Ureter (tissue), 1 donor: Measurements from ENCODE around the gene FBXO22. TPM values are rescaled to one million over a fixed set of nuclear protein-coding genes. Genes with fewer than 3 reads are reported as not detected.
"Not testable (repeated sequence)": the region's sequence is repeated elsewhere in the genome, so short reads cannot be mapped to it uniquely, and the experiment has no call there.

Experiments used
- DNase-seq: peaks from one replicate; pipeline ENCODE4 v3.0.0-alpha.2; 2020; ENCODE audit warnings: low spot score
- total RNA-seq: library from RNA; stranded (reverse); gene quantifications from one replicate; pipeline ENCODE4 v1.2.4, GENCODE V29; 2023
- donor health status: DM: yes; HTN: yes; CAD: no.

FBXO22 gene
- total RNA-seq, 1 donor from 2014 or later = 28.2 TPM

DNA sequence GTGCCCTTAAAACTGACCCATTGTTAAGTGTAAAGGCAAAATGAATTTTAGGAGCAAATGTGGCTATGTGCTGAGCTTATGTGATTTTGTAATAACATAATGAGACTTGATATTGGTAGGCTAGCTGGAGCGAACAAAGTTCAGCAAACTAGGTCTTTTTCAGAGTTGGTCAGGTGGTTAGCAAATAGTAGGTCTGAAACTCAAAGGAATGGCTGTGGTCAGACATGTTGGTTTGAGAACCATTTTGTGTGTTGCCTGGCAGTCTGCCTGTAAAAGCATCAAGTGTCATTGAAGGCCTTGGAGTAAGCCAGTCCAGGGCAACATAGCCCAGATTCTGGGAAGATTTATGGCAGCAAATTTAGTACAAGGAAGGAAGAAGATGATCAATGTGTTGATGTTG, 16.4 kb downstream of the FBXO22 start:
- DNase-seq = no peak

DNA sequence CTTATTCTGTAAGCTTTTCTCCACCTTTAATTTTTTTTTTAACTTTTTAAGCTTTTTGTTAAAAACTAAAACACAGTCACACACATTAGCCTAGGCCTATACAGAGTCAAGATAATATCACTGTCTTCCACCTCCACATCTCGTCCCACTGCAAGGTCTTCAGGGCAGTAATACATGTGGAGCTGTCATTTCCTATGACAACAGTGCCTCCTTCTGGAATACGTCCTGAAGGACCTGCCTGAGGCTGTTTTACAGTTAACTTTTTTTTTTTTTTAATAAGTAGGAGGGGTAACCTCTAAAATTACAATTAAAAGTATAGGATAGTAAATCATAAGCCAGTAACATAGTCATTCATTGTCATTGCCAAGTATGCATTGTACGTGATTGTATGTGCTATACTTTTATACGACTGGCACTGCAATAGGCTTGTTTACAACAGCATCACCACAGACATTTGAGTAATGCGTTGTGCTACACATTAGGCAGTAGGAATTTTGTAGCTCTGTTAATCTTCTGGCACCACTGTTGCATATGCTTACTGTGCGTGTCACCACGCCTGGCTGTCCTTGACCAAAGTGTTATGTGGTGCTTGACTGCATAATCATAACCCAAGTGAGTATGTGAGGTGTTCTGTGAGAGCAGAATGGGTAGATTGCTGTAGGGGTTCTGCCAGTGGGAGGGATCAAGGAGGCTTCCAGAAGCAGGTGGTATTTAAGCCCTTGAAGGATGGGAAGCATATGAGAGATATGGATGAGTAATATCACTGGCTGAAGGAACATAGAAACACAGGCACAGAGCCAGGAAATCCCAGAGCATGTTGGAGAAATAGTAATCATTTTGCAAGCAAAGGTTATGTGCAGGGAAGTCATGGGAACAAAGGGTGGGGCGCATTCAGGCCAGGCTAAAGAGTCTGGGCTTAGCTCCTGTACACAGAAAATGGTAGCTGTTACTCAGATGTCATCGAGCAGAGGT, 18.3 kb downstream of the FBXO22 start:
- DNase-seq = no peak

DNA sequence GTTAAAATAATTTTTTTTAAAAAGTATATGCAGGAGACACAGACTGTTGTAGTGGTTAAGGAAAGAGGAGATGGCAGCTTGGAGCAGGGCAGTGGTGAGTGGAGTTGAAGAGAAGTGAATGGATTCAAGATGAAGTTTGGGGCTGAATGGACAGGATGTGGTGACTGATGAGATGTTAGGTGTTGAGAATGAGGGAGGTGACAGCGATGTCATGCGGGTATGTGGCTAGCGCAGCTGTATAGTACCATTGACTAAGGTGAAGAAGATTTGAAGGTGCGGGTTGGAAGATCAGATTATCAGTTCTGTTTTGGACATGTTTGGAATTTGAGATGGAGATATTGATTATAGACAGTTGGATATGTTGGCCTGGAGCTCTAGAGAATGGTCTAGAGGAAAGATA, 20.1 kb downstream of the FBXO22 start:
- no peak for DNase-seq

DNA sequence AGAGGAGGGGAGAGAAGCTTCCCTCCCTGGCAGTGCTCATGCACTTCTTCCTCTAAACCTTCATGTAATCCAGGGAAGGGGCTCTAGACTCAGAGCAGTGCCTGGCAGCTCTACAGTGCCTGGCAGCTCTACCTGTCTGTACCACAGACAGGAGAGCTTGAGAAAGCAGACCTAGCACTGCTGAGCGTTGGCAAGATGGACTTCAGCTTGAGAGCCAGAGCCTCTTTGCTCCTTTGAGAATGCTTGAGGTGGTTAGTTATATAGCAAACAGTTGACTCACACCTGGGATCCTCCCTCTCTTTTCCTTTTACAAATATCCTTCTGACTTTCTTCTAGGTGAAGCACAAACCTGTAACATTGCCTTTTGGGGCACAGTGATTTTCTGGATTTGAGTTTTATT, 20.9 kb downstream of the FBXO22 start:
- DNase-seq = no peak

DNA sequence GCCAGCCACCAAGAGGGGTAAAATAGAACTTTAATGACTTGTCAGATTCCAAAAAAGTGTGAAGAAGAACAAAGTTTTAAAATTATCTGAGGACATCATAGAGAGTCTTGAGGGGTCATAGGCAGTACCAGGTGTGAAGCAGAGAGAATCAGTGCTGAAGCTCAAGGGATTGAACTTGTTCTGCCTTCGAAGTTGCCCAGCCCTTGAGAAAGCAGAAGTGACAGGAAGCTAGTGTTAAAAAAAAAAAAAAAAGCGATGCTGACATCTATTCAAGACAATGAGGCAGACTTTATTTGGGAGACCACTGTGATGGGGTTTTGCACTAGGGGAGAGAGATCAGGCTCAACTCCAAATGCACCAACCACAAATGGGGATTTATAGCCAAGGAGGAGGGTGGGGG, 21.8 kb downstream of the FBXO22 start:
- DNase-seq = no peak

DNA sequence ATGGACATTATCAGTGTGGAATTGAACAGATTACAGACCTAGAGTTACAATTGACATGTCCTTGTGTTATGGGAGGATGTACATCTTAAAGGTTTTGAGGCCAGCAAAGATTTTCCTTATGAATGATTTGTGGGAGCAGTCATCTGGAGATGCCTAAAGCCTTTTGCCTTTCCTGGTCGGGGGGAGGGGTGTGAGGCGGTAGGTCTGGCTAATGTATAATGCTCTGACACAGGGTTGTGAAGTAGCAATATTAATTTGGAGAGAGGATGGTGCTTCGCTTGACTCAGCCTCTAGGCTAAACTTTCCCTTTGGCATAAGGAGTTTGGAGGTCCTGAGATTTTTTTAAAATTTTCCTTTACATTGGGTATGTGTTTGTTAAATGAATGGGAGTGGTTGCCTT, 23.3 kb downstream of the FBXO22 start:
- DNase-seq = no peak

DNA sequence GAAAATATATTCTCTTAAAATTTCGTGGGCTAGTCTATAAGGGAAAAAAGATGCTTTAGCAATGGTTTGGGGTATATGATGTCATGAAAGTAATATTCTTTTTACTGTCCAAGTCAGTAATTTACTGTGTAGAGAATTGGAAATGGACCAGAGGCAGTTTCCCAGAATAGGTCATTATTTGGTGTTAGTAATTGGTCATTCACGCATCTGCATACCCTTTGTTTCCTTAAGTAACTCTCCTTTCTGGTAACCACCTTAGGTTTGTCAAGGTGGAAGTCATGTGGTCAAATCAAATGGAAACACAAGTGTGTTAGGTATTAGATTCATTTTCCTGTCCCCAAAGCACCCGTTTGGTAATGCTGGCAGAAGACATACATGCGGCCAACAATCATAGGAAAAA, 23.9 kb downstream of the FBXO22 start:
- no peak for DNase-seq

DNA sequence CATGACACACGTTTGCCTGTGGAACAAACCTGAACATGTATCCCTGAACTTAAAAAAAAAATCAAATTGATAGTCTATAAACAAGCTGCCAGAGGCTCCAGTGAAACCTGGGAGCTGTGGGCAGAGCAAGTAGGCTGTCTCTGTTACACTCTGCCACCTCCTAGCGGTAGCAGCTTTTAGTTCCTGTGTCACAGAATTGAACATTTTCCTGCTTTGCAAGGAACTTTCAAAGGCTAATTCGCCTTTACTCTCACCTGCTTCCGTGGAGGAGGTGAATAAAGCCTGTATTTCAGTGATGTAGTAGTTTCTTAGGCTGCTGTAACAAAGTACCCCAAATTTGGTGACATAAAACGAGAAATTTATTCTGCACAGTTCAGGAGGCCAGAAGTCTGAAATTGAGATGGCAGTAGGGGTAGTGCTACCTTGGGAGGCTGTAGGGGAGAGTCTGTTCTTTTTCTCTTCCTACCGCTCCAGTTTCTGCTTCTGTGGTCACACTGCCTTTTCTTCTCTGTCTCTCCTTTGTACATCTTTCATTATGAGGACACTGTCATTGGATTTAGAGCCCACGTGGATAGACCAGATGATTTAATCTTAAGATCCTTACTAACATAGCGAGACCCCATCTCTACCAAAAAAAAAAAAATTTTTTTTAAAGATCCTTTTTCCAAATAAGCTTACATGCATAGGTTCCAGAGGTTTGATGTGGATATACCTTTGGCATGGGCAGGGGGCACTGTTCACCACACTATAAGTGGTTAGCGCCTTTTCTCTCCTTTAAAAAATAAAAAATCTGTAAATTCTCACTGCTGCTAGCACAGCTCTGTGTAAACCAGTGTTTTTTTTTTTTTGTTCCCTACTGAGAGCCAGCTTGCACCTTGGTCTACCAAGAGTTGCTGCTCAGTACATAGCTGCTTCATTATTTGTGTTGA, 25.3 kb downstream of the FBXO22 start:
- no peak for DNase-seq

DNA sequence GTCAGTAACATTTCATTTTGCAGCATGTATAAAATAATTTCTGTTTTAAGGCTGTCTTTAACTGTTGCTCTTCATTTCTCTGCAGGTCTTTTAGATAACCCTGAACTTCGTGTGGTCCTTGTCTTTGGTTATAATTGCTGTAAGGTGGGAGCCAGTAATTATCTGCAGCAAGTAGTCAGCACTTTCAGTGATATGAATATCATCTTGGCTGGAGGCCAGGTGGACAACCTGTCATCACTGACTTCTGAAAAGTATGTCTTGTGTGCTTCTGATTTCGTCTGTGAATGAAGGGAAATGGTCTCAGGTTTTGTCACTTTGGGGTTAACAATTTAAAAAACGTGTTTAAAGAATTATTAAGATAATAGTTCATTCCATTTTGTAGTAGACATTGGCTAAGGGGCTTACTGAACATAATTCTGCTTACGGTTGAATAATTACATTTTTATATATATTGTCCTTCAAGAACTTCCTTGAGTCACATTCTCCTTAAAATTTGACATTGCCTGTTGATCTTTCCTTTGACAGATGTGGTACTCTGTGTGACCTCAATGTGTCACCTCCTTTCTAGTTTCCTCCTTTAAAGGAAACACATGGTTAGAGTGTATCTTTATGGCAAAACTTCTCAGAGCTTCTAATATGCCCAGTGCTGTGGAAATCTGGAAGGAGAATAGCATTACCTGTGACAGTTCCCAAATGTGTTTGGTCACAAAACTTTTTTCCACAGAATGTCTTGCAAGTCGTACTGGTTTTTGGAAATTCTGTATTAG, 26.3 kb downstream of the FBXO22 start:
- DNase-seq = no peak

DNA sequence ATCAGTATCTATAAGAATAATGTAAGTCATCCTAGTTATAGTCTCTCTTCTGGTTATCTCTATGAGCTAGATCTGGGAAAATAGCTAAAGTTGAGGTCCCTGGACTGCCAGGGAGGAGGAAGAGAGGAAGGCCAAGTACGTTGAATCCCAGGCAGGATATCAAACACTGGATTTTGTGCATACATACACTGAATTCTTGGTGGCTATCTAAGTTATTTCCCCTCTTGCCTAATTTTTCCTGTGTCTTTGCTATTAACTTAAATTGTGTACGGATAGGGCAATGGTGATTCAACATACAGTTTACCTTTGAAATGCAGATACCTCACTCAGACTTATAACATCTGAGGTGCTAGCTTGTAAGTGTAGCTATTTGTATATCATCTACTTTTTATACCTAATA, 27.2 kb downstream of the FBXO22 start:
- no peak for DNase-seq

DNA sequence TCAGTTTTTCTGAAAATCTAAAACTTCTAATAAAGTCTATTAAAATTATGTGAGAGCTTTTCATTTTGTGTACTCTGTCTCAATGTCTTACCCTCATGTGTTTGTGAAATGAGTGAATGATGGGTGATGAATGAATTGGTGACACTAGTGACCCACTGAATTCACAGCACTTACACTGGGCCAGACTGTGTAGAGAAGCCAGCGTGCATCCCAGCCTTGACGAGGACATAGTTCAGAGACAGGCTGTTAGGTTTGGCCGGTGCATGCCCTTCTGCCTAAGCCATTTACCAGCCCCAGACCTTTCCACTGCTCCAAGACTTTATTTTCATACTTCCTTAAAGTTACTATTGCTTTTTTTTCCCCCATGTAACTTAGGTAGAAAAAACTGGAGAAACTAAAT, 38.8 kb downstream of the FBXO22 start:
- no peak for DNase-seq

DNA sequence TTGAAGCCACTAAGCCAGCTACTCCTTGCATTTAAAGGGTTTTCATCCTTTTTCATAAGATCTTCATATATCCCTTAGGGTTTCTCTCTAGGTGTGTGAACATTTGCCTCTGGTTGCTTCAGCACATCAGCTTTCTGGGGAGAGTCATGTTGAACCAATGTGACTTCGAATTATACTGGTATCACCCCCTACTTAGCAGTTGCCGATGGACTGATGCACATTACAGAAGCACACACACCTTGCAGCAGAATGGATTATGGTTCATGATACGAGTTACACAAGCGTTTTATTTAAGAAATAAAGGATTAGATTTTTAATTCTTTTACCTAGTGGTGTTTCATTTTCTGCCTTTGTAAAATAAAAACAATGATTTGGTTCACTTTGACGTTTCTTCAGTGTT, 39.6 kb downstream of the FBXO22 start:
- no peak for DNase-seq

DNA sequence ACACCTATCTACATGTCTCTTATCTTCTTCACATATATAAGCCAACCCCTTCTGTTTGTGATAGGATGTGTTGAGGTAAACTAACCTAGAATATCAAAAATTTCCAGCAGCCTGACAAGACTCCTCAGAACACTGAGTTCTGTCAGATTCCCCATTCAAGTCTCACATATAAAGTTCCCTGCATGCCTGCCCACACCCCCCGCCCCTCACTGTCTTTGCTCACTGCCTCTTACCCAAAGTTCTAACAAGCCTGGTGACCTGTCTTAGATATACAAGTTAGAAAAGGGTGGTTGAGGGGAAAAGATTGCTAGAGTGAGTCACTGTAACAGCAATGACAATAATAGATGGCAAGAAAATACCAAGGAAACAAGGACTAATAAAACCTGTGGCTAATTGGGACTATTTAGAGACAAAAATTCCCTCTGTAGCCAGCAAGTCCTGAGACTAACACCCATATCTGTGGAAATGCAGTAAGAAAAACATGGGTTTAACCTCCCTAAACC, 40.1 kb downstream of the FBXO22 start:
- DNase-seq = no peak

DNA sequence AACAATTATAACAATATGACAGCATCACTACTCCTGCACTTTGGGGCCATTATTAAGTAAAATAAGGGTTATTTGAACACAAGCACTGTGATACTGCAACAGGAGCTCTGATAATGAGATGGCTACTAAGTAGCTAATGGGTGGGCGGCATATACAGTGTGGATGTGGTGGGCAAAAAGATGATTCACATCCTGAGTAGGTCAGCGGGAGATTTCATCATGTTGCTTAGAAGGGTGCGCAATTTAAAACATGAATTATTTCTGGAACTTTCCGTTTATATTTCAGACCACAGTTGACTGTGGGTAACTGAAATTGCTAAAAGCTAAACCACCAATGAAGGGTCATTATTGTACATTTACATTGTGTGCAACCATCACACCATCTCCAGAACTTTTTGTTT, 42.3 kb downstream of the FBXO22 start:
- DNase-seq = no peak

DNA sequence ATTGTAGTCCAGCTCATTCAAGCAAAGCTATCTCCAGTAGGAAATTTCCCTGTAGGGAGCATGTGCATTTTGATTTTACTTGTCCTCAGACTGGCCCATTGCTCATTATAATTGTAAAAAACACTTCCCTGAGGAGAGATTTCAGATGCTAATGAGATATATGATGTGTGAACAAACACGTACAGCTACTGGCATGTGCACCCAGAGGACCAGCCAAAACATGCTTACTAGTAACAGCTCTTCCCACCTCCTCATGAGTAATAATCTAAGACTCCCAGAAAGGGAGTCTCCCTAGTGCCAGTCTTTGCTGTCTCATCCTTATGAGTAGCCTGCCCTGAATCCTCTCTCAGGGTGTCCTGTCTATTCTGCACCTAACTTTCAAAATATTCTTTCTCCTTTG, 43.4 kb downstream of the FBXO22 start:
- no peak for DNase-seq

DNA sequence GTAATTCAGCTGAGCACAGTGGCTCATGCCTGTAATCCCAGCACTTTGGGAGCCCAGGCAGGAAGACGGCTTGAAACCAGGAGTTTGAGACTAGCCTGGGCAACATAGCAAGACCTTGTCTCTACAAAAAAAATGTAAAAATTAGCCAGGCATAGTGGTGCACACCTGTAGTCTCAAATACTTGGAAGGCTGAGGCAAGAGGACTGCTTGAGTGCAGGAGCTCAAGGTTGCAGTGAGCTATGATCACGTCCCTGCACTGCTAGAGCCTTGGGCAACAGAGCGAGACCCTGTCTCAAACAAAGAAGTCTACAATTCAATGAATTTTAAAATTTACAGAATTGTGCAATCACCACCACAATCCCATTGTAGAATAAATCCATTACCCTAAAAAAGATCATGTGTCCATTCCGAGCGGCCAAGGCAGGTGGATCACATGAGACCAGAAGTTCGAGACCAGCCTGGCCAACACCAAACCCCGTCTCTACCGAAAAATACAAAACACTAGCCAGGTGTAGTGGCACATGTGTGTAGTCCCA, 45.2 kb downstream of the FBXO22 start:
- no peak for DNase-seq

DNA sequence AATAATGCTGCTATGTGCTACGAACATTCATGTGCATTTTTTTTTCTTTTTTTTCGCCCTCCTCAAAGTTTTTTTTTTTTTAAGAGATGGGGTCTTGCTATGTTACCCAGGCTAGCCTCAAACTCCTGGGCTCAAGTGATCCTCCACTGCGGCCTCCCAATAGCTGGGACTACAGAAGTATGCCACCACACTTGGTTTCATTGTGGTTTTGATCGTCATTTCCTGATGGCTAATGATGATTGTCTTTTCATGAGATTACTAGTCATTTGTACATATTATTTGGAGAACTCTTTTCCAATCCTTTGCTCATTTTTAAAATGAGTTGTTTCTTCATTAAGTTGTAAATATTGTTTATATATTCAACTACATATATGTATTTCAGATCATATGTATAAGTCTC, 48.8 kb downstream of the FBXO22 start:
- DNase-seq = no peak

DNA sequence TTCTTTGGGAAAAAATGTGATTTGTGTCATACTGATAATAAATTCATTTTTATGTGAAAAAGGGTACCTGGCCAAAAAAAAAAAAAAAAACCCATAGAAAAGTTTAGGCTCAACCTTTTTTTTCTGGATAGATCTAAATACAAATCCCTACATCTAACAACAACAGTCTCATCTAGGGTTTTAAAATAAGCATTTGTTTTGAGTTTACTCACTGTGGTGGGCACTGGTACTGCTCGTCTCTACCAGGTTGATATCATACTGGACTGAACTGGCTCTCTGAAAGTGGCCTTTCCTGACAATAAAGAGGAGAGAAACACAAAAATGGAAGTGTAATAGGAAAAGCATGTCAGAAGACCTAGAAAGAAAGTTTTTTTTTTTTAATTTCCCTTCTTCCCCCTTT, 52.0 kb downstream of the FBXO22 start:
- no peak for DNase-seq

DNA sequence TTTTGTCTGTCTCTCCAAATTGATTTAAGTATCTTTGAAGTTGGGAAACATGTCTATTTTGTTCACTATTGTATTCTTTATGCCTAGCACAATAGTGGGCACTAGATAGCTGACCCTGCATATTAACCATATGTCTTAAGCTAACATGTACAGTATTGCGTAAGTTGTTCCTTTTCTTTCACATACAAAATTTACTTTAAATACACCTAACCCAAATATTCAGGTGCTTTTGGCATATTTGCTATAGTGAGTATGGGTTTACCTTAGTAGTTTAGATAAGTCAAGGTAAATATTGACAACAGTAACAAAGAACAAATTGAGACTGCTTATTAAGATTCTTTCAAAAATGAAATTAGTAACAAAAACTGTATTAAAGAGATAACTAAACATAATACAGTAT, 57.7 kb downstream of the FBXO22 start:
- DNase-seq = no peak

DNA sequence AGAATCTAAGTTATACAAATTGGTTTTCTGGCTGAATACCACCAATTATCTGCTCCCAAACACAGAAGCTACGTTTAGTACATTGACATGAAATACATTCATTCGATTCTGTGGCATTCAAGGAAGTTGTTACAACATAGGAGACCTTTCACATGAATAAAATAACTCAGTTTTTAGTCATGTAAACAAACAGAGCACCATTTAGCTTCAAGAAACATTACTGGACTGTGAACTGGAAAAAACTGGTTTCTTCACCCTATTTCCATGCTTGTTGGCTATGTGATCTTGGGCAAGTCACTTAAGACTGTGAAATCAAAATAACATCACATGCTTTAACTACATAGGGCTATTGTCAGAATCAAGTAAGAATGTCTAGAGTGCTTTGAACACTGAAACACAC, 62.4 kb downstream of the FBXO22 start:
- no peak for DNase-seq

DNA sequence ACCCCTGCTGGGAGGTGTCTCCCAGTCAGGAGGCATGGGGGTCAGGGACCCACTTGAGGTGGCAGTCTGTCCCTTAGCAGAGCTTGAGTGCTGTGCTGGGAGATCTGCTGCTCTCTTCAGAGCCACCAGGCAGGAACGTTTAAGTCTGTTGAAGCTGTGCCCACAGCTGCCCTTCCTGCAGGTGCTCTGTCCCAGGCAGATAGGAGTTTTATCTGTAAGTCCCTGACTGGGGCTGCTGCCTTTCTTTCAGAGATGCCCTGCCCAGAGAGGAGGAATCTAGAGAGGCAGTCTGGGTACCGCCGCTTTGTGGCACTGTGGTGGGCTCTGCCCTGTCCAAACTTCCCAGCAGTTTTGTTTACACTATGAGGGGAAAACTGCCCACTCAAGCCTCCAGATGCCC, 73.1 kb downstream of the FBXO22 start:
- not testable (repeated sequence) for DNase-seq
